ENCODE data around the gene KDM4B. TPM values are rescaled to one million over a fixed set of nuclear protein-coding genes. Genes with fewer than 3 reads are reported as not detected.
A peak's percentile ranks its signal among the peaks of the same experiment; 100 is the strongest.

The KDM4B gene
- total and polyA plus RNA-seq, 10 of the 15 experiments (the other 5 are each of a cell fraction or from before 2014, with no cell fraction given) = 0.47 to 49.6 (median 16.2) TPM

- no peak for TF ChIP-seq MEF2B (IDR thresholded peaks at IDR 0.05; ENCODE audit: partially characterized antibody, poor library complexity, severe bottlenecking)
- TF ChIP-seq SMARCA5 (IDR thresholded peaks at IDR 0.05) = peak; percentile 91
- TF ChIP-seq EGR1 (IDR thresholded peaks at IDR 0.05; ENCODE audit: borderline replicate concordance in 1 of 2, low read depth in 2 of 2, low read length in 2 of 2) = peak in 1 of 2 experiments; percentile 87; a peak in 2 of 3 replicates
- no peak for TF ChIP-seq PAX8 (IDR thresholded peaks at IDR 0.05)
- no peak for TF ChIP-seq IRF4 (IDR thresholded peaks at IDR 0.05; ENCODE audit: low read depth, low read length)
- TF ChIP-seq STAT3 (IDR thresholded peaks at IDR 0.05; ENCODE audit: low read depth, low read length) = no peak
- no peak for TF ChIP-seq JUNB (IDR thresholded peaks at IDR 0.05)
- TF ChIP-seq SKIL (IDR thresholded peaks at IDR 0.05; ENCODE audit: low read depth, poor library complexity, severe bottlenecking) = no peak
- peak; percentile 100 for TF ChIP-seq PBX3 (IDR thresholded peaks at IDR 0.05; ENCODE audit: insufficient replicate concordance, low read depth, low read length)
- TF ChIP-seq RB1 (IDR thresholded peaks at IDR 0.05; ENCODE audit: borderline replicate concordance) = no peak
- no peak for TF ChIP-seq RAD21 (IDR thresholded peaks at IDR 0.05; ENCODE audit: insufficient read depth, low read depth, low read length)
- no peak for TF ChIP-seq MYC (IDR thresholded peaks at IDR 0.05; ENCODE audit: insufficient read depth, insufficient read length, insufficient replicate concordance, low read length, severe bottlenecking)
- peak; percentile 91 for TF ChIP-seq LARP7 (IDR thresholded peaks at IDR 0.05)
- TF ChIP-seq CREM (IDR thresholded peaks at IDR 0.05; ENCODE audit: low read depth) = peak; percentile 87
- TF ChIP-seq MTA2 (IDR thresholded peaks at IDR 0.05; ENCODE audit: low read depth) = no peak
- no peak for TF ChIP-seq CTCF (IDR thresholded peaks at IDR 0.05 in 2 of 3, conservative IDR thresholded peaks at IDR 0.05 in 1 of 3; ENCODE audit: control insufficient read depth in 2 of 3, extremely low read depth in 1 of 3, insufficient read depth in 1 of 3, low read depth in 3 of 3, low read length in 3 of 3)
- peak; percentile 98 for TF ChIP-seq POLR2A (IDR thresholded peaks at IDR 0.05; ENCODE audit: low read depth, low read length)
- TF ChIP-seq SMAD5 (IDR thresholded peaks at IDR 0.05; ENCODE audit: low read depth) = 0 out of 2 replicates have a peak, but pooled peaks have one; percentile 56
- TF ChIP-seq CEBPZ (IDR thresholded peaks at IDR 0.05; ENCODE audit: low read depth, low read length) = peak; percentile 96
- peak; percentile 49; the same call in 1 of the 2 replicates for TF ChIP-seq ATF3 (IDR thresholded peaks at IDR 0.05; ENCODE audit: borderline replicate concordance, extremely low read depth, low read depth, low read length)
- 0 out of 2 replicates have a peak, but pooled peaks have one; percentile 16 for TF ChIP-seq STAT1 (conservative IDR thresholded peaks at IDR 0.05)
Observed at GRCh38 chr19:4968462-4969291, at the start of gene KDM4B (continued).

Measured in GM12878 (cell line).